RWPE1 (cell line): ENCODE data around the gene FIBIN.

Experiments used
- CTCF ChIA-PET: fragments of 350-600 bp; sonication (Branson Sonifier 250); formaldehyde crosslinking; extraction: SDS; loops from one replicate; lab custom pipeline; 2021; lab: Yijun Ruan, JAX
- POLR2A ChIA-PET: fragments of 400-600 bp; formaldehyde crosslinking; extraction: SDS; loops from one replicate; lab custom pipeline; 2020; ENCODE audit warnings: antibody characterized with exemption; ENCODE audit not compliant: low non-redundant PET; lab: Yijun Ruan, JAX
- DNase-seq: peaks from one replicate; pipeline ENCODE4 v3.0.0; 2012; ENCODE audit warnings: low spot score
- H3K27ac ChIP-seq: fragments of 450-650 bp; 2 replicates; pipeline ENCODE4 v1.5.1; 2017
- CTCF ChIP-seq: fragments of 450-650 bp; conservative IDR thresholded peaks from 2 replicates; pipeline ENCODE4 v1.5.1; 2017; ENCODE audit warnings: low read depth, mild to moderate bottlenecking

Gene FIBIN

GRCh38 chr11:26949846-26950245 is 44.1 kb upstream of the FIBIN start:
- no peak for TF ChIP-seq CTCF
- H3K27ac ChIP-seq = no peak overlapping the region
- no peak for DNase-seq
- POLR2A ChIA-PET = no interaction called here
- CTCF ChIA-PET = interaction anchor here (0.6 kb wide), 1 partner anchor 191 kb away, joined by 3 read pairs; no protein-coding TSS in a partner anchor

- H3K27ac ChIP-seq = no peak overlapping the region
- ChIA-PET POLR2A (no interaction called here), CTCF (interaction anchor here (0.6 kb wide), 1 partner anchor 190 kb away, joined by 3 read pairs; no protein-coding TSS in a partner anchor)
- DNase-seq = no peak
- TF ChIP-seq CTCF = no peak
Observed at GRCh38 chr11:26950260-26950719, 43.6 kb upstream of the FIBIN start.

GRCh38 chr11:26951809-26952515 is 42.0 kb upstream of the FIBIN start:
- no peak for TF ChIP-seq CTCF
- H3K27ac ChIP-seq = no peak overlapping the region
- no peak for DNase-seq
- CTCF ChIA-PET = no interaction called here
- POLR2A ChIA-PET = no interaction called here

- DNase-seq = no peak
- no peak for TF ChIP-seq CTCF
- POLR2A ChIA-PET = no interaction called here
- H3K27ac ChIP-seq = no peak overlapping the region
- CTCF ChIA-PET = interaction anchor here (0.6 kb wide), 1 partner anchor 480 kb away, joined by 4 read pairs; no protein-coding TSS in a partner anchor
Observed at GRCh38 chr11:26953770-26954392, 40.0 kb upstream of the FIBIN start.

- CTCF ChIA-PET = no interaction called here
- no peak overlapping the region for H3K27ac ChIP-seq
- POLR2A ChIA-PET = no interaction called here
- no peak for TF ChIP-seq CTCF
- no peak for DNase-seq
Observed at GRCh38 chr11:26958005-26958701, 35.8 kb upstream of the FIBIN start.

- CTCF ChIA-PET = no interaction called here
- POLR2A ChIA-PET = no interaction called here
Observed at GRCh38 chr11:26958702-26959049, 35.2 kb upstream of the FIBIN start.

More at GRCh38 chr11:26958702-26959049, 35.2 kb upstream of the FIBIN start:
- no peak for DNase-seq
- no peak for TF ChIP-seq CTCF
- no peak overlapping the region for H3K27ac ChIP-seq
